SIG-M5 treated with dmso at 0.1 percent for 504 hours (cell line): ENCODE measurements around the gene MYO15A.

Experiments used
- DNase-seq: peaks from one replicate; lab custom pipeline; 2025; ENCODE audit not compliant: unreplicated experiment; lab: John Stamatoyannopoulos, UW

MYO15A gene

DNA sequence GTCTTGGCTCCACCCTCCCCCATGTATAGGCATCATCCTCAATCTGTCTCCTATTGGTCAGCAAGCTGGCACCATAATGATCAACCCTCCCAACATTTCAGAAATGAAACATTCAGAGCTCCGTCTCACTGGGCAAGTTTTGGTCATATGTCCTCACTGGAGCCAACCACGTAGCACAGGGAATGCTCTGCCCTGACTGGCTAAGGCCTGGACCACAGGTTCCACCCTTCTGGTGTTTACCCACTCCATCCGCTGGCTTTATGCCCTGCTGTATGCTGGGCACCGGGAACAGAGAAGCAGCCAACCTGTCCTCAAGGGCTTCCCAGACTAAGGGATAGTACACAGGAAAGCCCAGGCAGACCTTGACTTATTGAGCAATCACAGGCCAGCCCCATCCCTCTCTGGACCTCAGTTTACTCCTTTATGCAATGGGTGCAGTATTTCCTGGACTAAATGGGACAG is 20.5 kb downstream of the MYO15A start:
- peak; percentile 40 for DNase-seq

DNA sequence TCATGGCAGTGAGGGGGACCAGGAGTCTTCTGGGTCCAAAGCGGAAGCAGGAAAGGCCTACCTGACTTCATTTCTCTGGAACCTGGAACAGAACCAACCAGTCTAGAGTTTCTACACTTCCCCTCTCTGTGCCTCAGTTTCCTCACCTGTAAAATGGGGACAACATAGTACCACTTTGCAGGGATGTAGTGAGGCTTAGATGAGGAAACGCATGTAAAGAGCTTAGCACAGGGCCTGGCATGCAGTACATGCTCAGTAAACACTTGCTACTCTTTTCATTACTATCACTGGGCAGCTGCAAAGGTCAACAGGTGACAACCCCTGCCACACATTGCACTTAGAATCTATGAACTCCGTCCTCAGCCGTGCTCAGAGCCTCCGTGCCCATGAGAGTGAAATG is 24.2 kb downstream of the MYO15A start:
- no peak for DNase-seq

- DNase-seq: no peak
Observed at GRCh38 chr17:18136357-18136756, 27.8 kb downstream of the MYO15A start.

DNA sequence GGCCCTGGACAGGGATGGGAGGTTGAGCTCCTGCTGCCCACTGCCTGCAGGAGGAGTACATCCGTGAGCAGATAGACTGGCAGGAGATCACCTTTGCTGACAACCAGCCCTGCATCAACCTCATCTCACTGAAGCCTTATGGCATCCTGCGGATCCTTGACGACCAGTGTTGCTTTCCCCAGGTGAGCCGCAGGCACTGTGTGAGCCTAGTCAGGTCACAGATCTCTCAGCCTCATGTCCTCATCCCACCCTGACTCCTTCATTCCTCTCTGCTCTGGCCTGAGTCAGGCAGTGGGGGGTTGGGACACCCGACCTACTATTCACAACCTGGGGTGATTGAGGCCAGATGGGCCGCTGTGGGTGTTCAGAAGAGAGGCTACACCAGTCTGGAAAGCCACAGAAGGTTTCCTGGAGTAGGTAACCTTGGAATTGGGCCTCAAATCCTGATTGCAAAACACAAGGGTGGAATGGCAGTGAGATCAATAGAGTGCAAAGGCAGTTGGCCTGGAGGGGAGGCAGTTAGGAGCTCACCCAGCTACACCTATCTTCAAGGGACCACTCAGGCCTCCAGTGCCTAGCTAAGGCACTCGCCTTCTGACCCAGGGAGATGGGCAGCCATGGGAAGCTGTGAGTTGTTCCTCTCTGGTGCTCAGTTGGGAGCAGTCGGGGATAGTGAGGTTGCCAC is 29.7 kb downstream of the MYO15A start:
- DNase-seq: no peak

DNA sequence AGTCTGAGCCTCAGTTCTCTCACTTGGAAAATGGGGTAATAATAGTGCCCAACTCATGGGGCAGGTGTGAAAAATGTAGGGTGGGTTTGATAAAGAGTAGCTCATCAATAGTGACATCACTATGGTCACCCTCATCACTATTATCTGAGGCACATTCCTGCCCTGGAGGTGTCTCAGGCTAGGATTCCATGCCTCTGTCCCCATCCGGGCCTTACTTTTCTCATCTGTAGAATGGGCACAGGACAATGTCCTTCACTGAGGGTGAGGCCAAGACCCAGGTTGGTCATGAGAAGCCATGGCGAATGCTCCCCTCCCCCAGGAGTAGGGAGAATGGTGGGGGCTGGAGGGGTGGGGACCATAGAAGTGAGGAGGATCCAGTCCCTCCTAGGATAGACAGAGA is 30.5 kb downstream of the MYO15A start:
- DNase-seq: no peak

DNA sequence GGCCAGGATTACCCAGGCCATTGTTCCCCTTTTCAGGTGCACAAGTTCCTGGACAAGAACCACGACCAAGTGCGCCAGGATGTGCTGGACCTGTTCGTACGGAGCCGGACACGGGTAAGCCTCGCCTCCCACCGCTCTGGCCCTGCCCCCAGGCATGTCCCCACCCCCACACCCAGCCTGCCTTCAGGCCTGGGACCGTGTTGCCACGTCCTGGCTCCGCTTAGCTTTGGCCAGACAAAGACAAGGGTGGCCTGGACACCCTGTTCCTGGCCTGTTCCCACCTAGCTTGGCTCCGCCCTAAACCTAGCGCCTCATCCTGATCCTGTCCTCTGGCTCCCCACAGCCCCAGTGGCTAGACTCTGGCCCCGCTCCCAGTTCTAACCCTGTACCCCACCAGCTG is 30.9 kb downstream of the MYO15A start:
- no peak for DNase-seq

- DNase-seq: no peak
Observed at GRCh38 chr17:18139949-18140348, 31.4 kb downstream of the MYO15A start.

GRCh38 chr17:18140648-18141047 is 32.1 kb downstream of the MYO15A start:
- no peak for DNase-seq

- peak; percentile 66 for DNase-seq
Observed at GRCh38 chr17:18141210-18141803, 32.8 kb downstream of the MYO15A start.

DNA sequence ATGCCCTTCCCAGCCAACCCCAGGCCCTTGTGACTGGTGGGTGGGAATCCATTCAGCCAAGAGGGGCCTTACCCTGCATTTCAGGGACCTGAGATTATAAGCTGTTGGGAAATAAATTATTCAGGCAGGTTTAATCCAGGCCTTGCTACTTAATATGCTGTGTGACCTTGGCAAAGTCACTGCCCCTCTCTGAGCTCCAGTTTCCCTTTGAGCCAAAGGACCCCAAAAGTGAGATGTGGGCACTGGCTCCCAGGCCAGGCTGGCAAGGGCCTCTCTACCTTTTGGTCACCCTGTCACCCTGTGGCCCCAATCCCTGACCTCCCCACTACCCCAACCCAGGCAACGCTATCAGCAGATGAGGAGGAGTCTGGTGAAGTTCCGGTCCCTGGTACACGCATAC is 33.9 kb downstream of the MYO15A start:
- DNase-seq: no peak

DNA sequence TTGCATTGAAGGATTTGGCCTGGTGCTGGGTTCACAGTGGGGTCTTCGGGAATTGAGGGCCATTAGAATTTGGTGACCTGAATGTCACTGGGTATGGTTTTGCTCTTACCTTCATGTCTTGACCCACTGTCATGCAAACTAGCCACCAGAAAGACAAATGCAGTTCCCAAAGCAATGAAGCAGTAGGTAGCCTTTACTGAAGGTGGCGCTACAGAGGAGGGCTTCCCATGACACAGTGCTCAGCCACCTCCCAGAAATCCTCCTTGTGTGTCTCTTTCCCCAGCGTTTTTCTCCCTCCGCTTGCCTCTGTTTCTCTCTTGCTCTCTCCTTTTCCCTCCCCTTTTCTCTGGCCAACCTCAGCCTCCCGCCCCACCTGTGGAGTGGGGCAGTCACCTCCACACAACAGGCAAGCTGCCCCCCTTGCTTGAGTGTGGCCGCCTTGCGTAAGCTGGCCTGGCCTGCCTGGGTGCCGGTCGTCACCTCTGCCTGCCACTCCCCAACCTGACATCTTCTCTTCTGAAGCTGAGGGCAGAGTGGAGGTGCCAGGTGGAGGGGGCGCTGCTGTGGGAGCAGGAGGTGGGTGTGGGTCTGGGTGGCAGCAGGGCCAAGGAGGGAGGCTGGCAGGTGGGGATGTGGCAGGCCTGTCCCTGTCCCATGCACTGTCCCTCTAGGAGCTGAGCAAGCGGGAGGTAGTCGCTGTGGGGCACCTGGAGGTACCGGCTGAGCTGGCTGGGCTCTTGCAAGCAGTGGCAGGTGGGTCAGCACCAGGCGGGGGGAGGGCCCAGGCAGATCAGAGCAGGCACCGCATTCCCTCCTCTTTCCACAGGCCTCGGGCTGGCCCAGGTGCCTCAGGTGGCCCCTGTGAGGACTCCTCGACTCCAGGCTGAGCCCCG is 34.7 kb downstream of the MYO15A start:
- DNase-seq: no peak

- no peak for DNase-seq
Observed at GRCh38 chr17:18144261-18144660, 35.7 kb downstream of the MYO15A start.

GRCh38 chr17:18144855-18145254 is 36.3 kb downstream of the MYO15A start:
- no peak for DNase-seq

- no peak for DNase-seq
Observed at GRCh38 chr17:18145811-18146210, 37.3 kb downstream of the MYO15A start.

DNA sequence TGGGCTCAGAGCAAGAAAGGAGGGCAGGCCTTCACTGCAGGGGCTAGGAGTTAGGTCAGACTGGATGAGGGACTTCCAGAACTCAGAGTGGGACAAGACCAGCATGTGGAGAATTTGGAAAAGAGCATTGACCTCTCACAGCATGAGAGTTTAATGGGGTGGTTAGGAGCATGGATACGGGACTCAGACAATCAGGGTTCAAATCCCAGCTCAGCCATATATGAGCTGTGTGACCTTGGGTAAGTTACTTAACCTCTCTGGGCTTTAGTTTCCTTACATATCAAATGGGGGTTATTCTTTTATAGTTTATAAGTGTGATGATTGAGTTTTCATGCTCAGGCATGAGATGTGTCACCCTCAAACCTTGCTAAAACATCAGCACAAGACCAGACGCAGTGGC is 37.7 kb downstream of the MYO15A start:
- DNase-seq: no peak

DNA sequence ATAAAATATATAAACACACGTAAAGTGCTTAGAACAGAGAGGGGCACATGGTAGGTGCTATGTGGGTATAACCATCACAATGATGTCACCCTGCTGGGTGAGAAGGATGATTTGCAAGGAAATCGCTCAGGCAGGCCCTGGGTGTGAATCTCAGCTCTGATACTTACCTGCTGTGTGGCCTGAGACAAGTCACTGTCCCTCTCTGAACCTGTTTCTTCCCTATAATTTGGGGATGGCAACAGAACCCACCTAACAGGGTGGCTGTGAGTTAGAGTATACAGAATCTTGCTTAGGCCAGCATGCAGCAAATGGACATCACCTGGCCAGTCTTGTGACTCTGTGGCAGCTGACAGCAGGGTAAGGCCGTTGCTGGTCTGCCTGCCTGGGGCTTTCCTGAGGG is 38.4 kb downstream of the MYO15A start:
- DNase-seq: no peak

GRCh38 chr17:18148586-18148985 is 40.0 kb downstream of the MYO15A start:
- no peak for DNase-seq

GRCh38 chr17:18151290-18151689 is 42.7 kb downstream of the MYO15A start:
- DNase-seq: no peak

GRCh38 chr17:18155179-18155578 is 46.6 kb downstream of the MYO15A start:
- no peak for DNase-seq

DNA sequence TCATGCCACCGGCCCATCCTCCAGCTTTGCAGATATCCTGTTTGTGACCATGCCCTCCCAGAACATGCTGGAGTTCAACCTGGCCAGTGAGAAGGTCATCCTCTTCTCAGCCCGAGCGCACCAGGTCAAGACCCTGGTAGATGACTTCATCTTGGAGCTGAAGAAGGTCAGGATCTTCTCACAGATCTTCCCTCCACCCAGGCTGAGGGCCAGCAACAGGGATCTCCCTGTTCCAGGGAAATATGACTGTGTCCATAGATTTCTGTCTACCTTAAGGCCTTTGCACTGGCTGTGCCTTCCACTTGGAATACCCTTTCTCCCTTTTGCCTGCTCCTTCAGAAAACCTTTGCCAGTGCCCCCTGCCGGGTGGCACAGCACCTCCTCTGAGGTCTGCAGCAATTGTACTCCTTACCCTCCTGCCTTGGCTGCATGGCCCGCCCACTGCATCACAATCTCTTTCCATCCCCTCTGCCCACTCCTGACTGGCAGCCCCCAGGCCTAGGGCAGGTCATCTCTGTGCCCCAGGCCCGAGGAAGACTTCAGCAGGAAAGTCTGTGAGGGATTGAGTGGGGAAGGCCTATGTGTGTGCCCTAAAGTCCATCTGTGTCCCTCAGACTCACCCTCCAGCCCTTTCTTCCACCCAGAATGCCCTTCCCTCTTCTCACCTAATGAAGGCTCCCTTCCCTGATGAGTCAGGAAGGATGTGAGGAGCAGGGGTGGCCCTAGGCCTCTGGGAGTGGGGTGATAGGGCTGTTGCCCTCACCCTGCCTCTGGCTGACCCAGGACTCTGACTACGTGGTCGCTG is 47.8 kb downstream of the MYO15A start:
- no peak for DNase-seq

- no peak for DNase-seq
Observed at GRCh38 chr17:18156976-18157280, 48.4 kb downstream of the MYO15A start.
